Activated CD4-positive, CD25-positive, alpha-beta regulatory T cell treated with anti-CD3 and anti-CD28 coated beads, Interleukin-2, amount 50 U/mL, for 72 hours (primary cell): ENCODE results near the gene MYL9.
"Not testable (repeated sequence)": the region's sequence is repeated elsewhere in the genome, so short reads cannot be mapped to it uniquely, and the experiment has no call there.

ENCODE experiments used
- DNase-seq: peaks from one replicate; pipeline ENCODE4 v3.0.0; 2021

The MYL9 gene

DNA sequence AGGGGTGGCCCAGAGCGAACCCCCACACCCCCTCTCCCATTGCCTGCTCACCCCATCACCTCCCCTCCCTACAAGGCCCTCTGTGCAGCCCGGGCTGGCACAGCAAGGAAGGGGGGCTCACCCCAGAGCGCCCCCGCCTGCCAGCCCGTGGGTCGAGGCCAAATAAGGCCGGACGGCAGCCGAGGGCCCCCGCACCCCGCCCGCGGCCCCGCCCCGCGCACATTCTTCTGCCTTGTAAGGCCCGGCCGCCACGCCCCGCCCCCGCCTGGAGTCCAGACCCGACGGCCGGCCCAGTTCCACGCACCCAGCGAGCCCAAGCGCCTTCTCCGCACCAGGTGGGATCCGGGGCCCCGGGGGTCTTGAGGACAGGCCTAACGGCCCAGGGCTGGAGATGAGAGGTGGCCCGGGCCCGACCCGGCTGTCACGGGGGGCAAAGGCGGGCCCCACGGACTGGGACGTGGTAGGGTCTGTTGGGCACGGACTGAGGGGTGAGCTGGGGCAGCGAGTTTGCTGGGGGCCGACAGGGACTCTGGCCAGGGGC, at the start of gene MYL9:
Gene MYL9, plus strand, starts transcription at position 293 of the 541 bp plus-strand sequence. CDS start 3,366 bp downstream, outside the sequence.
- DNase-seq = no peak

DNA sequence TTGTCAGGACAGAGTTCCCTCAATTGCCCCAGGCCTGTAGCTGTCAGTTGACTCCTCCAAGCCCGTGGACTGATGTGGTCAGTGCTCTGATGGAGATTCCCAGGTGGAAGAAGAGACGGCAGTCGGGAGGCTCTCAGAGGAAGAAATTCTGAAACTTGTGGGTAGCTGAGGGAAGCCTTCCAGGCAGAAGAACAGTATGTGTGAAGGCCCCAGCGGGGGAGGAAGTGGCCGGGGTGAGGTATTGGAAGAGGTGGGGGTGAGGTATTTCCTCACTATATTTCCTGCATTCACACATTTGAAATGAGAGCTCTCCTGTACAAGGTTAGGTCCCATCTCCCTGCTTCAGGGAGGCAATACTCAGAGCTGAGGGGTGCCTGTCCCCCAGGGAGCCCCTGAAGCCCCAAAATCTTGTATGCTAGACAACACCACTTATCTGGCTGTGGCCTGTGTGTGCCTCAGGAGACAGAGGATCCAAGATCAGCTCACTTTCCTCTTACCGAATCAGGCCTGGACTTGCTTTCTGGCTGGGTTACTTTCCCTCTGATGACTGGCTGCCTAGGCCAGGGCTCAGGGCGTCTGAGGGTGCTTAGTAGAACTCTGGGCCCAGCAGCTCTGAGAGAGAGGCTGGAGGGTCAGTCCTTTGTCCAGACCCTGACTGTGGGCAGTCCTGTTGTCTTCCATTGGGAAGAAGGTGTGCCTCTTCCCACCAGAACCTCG, 49.3 kb upstream of the MYL9 start:
- DNase-seq = peak; percentile 37

DNA sequence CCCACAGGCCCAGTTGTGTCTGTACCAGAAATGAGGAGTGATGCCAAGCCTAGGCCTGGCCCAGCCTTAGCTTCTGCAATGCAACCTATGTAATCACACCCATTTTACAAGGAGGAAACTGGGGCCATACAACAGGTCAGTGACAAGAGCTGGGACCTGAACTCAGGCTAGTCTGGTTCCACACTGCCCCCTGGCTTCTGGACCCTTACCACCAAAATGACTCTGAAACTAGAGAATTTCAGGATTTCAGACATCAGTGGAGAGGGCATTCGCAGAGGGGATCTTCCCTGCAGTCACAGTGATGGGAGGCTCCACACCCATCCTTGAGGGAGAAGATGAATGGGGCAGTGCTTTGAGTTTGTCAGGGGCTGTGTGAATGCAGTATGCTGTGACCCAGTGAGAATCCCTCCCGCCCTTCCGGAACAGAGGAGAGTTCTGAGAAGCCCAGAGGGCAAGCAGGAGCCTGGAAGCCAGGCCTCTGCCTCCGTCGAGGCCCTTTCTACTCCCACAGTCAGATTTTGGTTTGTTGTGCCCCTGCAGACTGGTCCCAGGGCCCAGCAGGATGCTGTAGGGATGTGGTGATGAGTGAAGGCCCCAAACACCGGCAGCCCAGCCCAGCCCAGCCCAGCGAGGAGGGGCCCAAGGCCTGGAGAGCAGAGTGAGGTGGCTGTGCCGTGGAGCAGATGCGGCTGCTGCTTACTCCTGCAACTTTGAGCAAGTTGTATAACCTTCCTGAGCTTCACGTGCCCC, 48.1 kb upstream of the MYL9 start:
- no peak for DNase-seq

DNA sequence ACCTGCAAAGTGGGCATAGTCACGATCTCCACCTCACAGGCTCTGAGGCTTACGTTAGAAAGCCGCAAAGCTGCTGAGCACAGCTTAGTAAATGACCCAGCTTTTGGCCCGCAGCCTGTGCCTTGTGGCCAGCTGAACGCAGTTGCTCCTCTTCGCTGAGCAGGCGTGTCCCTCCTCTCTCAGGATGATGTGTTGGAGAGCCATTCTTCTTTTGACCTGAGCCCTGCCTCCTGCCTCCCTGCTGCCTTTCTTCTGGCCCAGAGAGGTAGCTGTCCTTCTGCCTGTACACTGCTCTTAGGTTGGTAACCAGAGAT, 47.6 kb upstream of the MYL9 start:
- no peak for DNase-seq

DNA sequence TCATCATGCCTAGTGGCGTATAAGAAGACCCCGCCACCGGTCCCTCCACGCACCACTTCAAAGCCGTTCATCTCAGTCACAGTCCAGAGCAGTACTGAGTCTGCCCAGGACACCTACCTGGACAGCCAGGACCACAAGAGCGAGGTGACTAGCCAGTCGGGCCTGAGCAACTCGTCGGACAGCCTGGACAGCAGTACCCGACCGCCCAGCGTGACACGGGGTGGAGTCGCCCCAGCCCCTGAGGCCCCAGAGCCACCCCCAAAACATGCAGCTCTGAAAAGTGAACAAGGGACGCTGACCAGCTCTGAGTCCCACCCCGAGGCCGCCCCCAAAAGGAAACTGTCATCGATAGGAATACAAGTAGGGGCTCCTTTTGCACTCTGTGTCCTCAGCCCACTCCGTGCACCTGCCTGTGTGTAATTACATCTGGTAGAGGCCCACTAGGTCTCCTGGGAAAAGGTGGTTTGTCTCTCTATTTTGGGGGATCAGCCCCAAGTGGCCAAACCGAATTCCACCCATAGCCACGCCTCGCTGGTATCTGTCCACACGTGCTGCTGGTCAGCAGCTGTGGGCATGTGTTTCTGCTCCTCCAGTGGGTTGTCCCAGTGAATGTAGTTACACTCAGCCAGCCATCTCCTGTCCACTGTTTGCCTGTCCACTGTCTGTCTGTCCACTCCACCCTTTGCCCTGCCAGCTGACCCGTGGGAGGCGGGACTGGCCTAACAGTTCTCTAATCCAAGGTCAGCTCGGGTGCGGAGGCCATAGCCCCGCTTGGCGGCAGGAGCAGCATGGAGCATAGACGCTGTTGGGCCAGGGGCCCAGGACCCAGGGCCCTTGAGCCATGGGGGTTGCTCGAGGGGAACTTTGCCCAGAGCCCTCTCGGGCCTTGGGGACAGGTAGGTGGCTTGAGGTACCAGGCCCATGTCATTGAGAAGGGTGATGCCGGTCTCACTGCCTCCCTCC, 44.3 kb upstream of the MYL9 start:
- DNase-seq = no peak

DNA sequence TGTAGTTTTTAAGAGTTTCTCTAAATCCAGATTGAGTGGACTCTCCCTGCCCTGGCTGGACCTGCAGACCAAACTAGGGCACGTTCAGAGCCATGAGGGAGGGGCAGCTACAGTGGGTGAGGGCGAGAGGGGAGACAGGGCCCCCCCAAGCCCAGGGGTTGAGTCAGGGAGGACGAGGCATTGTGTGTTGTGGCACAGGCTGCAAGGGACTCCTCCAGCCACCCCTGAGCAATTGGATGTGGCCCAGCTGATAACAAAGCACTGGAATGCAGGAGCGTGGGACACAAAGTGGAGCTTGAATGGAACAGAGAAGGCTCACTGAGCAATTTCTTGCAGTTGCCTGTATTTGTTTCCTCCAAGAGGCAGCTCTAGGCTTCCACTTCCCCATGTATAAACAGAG, 43.5 kb upstream of the MYL9 start:
- no peak for DNase-seq

DNA sequence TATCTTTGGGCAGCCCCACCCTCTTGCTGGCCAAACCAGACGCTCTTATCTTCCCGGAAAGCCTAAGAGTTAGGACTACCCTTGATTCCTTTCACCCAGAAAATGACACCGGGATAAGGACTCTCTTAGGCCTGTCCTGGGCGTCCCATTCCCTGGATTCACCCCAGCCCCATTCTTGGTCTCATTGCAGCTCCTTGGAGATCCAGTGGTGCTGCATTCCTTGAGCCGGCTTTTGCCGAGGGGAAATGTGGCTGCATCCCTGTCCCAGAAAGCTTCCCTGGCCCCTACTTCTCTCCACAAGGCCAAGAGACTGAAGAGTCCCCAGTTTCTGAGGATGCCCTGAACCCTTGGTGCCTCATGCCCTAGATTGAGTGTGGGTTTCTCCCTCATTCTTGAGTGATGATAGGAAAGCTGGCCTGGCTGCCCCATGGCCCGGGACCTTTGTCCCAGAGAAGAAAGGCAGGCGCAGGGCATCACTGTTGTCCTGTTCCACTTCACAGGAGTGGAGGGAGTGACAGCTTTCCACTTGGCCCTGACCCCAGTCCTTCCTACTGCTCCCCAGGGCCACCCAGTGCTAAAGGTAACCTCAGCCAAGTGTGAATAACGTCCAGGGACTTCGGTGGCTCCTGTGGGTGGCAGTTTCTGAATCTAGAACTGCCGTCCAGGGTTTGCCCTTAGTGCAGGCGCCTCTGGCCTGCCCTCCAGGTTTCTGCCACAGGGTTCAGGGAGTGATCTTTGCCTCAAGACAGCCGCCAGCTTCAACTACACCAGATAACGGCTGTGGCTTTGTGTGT, 42.7 kb upstream of the MYL9 start:
- no peak for DNase-seq

DNA sequence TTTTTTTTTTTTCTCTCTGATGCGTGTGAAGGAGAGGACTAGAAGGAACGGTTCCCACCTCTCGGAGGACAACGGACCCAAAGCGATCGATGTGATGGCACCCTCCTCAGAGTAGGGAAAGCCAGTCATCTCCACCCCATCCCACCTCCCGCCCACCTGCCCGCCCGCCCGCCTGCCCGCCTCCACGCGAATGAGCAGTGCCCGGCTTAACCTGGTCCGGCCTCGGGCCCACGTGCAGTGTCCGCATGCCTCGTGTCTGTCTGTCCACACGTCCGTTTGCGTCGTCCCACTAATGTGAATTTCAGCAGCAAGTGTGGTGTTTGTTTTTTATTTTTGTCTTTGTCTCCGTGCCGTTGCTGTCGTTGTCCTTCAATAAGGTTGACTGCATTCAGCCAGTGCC, 42.1 kb upstream of the MYL9 start:
- no peak for DNase-seq

DNA sequence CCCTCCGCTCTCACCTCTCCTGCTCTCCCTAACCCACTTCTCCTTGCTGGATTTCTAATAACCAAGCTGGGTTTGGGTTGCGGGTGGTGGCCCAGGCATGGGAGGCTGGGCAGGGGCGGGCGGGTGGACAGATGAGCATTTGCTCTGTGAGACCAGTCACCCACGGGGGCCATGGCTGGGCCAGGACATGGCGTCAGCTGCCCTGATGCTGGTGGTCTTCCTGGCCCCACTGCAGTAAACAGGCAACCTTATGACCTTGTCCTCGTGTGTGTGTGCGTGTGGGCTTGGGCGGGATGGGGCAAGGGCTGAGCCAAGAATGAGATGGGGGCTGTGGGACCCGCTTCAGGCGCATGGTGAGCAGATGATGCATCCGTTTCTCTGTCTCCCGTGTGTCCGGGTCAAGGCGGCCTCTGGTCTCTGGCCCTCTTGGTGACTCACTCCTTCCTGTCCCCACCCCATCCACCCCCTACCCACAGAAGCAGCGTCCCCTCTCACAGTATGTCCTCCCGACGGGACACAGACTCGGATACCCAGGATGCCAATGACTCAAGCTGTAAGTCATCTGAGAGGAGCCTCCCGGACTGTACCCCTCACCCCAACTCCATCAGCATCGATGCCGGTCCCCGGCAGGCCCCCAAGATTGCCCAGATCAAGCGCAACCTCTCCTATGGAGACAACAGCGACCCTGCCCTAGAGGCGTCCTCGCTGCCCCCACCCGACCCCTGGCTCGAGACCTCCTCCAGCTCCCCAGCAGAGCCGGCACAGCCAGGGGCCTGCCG, 41.4 kb upstream of the MYL9 start:
- DNase-seq = no peak

DNA sequence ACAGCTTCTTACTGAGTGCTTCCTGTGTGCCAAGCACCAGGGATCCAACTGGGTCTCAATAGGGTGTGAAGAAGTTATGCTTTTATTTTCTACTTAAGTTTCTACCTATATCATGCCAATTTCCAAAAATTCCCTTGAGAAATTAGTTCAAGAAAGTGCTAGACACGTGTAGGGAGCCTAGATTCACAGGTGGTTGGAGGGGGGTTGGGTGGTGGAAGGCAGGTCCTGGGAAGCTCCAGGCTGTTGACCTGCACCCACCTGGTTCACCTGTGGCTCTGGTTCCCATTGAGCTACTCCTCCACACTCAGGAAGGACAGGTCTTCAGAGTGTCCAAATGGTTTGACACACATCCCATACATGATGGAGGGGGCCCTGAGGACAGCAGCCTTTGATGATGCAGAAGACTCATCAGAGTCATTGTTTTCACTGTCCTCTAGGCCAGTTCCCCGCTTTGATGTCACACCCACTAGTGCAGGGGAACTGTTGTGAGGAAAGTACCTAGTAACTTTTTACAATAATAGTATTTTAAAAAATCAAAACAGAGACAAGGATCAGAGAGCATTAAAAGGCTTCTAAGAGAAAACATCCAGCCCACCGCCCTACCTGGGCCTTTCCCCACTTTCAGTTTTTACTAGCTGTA, 39.8 kb upstream of the MYL9 start:
- DNase-seq = no peak

DNA sequence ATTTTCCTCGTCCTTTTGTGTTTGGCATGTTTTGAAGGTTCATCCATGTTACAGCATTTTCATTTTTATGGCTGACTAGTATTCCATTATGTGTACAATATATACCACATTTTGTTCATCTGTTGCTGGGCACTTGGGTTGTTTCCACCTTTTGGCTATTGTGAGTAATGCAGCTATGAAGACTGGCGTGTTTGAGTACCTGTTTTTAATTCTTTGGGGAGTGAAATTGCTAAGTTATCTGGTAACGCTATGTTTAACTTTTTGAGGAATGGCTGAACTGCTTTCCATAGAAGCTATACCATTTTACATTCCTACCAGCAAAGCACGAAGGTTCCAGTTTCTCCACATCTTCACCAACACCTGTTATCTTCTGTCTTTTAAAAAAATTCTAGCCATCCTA, 37.0 kb upstream of the MYL9 start:
- DNase-seq = no peak

DNA sequence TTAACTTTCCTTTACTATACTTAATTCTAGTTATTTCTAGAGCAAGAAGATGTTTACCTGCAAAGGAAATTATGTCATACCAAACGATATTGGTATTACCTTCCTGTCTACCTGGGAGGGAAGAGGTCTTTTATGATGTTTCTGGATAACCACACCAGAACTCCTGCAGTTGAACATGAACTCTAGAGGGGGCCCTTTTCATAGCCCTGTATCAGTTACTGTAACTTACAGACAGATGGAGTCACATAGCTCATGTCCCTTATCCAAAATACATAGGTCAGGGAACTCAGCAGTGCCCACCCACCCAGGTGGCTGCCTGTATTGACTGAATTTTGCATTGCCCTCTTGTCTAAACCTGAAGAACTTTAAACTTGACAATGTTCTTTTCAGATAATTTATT, 35.1 kb upstream of the MYL9 start:
- DNase-seq = no peak

DNA sequence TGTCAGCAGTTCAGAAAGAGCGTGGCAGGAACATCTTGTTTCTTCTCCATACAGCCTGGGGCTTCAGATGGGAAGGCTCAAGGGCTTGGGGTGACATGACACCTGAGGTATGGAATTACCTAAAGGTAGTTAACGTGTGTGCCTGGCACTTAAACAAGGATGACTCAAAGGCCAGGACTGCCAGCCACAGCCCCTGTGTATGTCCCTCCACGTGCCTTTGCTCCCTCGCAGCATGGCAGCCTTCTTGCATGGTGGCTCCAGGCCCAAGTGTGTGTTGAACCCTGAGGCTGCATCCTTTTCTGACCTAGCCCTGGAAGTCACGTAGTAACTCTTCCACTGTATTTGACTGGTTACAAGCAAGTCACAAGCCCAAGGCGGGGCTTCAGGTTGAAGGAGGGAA, 33.6 kb upstream of the MYL9 start:
- DNase-seq = no peak

DNA sequence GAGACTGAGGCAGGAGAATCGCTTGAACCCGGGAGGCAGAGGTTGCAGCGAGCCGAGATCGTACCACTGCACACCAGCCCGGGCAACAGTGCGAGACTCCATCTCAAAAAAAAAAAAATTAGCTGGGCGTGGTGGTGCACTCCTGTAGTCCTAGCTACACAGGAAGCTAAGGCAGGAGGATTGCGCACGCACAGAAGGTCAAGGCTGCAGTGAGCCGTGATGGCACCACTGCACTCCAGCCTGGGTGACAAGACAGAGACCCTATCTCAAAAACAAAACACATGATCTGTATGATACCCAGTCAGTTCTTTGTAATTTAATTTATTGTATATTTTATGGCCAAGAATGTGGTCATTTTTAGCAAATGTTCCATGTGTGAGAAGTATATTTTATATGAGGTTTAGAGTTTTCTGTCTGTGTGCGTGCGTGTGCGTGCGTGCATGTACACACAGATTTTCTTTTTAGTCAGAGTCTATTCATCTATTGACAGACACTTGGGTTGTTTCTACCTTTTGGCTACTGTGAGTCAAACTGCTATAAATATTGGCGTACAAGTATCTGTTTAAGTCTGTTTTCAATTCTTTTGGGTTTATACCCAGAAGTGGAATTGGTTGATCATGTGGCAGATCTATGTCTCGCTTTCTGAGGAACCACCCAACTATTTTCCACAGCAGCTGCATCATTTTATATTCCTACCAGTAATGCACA, 22.2 kb upstream of the MYL9 start:
- no peak for DNase-seq

DNA sequence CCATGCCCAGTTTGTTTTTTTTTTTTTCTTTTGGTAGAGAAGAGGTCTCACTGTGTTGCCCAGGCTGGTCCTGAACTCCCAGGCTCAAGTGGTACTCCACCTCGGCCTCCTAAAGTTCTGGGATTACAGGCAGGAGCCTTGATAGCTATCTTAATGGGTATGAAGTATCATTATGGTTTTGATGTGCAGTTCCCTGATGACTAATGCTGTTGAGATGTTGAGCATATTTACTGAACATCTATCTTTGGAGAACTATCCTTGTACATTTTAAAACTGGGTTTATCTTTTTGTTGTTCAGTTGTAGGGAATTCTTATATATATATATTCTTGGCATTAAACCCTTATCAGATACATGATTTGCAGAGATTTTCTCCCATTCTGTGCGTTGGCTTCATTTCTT, 21.4 kb upstream of the MYL9 start:
- no peak for DNase-seq

DNA sequence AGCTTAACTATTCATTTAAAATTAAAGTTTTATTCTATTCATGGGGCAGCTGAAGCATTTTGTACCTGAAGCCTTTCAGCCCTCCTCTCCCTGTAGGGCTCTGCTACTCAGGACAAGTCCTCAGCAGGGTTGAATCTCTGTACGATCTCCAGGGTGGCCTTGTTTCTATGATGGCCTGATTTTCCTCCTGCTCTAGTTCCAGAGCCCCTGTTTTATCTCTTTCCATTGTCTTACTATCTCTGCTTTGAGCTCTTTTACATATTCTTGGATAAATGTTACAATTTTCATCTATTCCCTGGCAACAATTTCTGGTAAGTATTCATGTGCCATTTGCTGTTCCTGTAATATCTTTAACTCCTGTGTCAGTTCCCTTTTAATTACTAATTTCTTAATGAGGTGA, 19.8 kb upstream of the MYL9 start:
- no peak for DNase-seq

DNA sequence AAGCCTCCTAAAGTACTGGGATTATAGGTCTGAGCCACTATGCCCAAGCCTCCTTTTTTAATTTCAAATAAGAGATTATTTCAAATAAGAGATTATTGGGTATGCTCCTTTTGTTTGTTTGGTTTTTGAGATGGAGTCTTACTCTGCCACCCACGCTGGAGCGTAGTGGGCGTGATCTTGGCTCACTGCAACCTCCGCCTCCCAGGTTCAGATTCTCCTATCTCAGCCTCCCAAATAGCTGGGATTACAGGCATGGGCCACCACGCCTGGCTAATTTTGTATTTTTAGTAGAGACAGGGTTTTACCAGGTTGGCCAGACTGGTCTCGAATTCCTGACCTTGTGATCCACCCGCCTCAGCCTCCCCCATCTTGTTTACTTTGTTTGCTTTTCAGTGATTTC, 18.9 kb upstream of the MYL9 start:
- not testable (repeated sequence) for DNase-seq

DNA sequence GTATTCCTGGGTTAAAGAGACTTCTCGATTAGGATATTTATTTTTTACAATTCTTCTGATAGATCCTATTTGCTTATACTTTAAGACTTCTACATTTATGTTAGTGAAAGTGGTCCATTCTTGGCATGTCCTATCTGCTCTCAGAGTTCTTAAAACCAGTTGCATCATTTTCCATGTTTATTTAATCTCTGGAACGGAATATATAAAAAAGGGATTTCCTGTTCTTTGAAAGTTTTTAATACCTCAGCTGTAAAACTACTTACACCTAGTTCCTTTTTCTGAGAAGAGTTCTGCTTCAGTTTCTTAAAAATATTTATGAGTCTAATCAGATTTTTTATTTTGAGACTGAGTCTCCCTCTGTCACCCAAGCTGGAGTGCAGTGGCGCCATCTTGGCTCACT, 18.0 kb upstream of the MYL9 start:
- no peak for DNase-seq

DNA sequence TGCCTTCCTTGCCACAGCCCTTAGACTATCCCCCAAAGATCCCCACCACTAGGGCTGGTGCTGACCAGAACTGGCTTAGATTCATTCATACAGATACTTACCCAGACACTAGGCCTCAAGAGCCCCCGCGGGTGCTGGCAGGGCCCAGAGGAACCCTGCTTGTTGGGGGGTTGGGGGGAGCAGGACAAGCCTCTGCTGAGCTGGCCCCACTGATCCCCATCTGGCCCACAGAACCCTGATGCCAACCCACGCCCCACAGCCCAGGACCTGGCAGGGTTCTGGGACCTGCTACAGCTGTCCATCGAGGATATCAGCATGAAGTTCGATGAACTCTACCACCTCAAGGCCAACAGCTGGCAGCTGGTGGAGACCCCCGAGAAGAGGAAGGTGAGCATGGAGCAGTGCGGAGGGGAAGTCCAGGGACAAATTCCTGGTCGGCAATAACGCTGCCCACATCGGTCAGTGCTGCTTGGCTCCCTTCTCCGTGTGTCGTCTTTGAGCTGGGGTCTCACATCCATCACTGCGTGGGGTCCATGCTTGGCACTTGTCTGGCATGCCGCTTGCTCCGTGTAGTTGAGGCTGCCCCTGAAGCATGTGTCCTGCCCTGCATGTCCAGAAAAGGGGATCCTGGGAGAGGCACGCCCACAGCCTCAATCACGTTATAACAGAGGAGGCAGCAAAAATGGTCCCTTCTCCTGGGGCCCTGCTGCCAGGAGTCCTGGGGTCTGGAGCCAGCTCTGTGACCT, 15.5 kb upstream of the MYL9 start:
- DNase-seq = peak; percentile 6

DNA sequence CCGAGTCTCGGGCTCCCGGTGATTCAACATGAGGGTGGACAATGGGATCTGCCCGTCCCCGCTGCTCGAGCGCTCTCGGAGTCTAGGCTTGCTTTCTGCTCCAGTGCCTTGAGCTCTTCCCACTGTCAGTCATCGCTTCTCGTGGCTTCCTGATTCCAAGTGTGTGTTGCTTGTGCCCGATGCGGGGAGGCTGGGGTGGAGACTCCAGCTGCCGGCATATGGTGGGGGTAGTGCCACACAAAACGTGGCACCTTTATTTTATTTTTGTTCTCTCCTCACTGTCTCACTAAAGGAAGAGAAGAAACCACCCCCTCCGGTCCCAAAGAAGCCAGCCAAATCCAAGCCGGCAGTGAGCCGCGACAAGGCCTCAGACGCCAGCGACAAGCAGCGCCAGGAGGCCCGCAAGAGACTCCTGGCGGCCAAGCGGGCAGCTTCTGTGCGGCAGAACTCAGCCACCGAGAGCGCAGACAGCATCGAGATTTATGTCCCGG, 14.8 kb upstream of the MYL9 start:
- peak; percentile 8 for DNase-seq
